ENCODE results near the gene PTPN14. TPM values are rescaled to one million over a fixed set of nuclear protein-coding genes. Genes with fewer than 3 reads are reported as not detected.

PTPN14 gene
- total RNA-seq, 1 experiment from 2014 or later: 23.5 TPM

GRCh38 chr1:214476229-214476985 lies 75.0 kb downstream of the PTPN14 start:
- peak; percentile 48 for DNase-seq (ENCODE audit: low read depth)

GRCh38 chr1:214475746-214476145 lies 75.7 kb downstream of the PTPN14 start:
- peak; percentile 34 for DNase-seq (ENCODE audit: low read depth)

- DNase-seq (ENCODE audit: low read depth): no peak
Measured at GRCh38 chr1:214475331-214475730, 76.1 kb downstream of the PTPN14 start.

- DNase-seq (ENCODE audit: low read depth): no peak
Measured at GRCh38 chr1:214474467-214474866, 76.9 kb downstream of the PTPN14 start.

- DNase-seq (ENCODE audit: low read depth): no peak
Measured at GRCh38 chr1:214473862-214474261, 77.5 kb downstream of the PTPN14 start.

- DNase-seq (ENCODE audit: low read depth): no peak
Measured at GRCh38 chr1:214473387-214473786, 78.0 kb downstream of the PTPN14 start.

- DNase-seq (ENCODE audit: low read depth): no peak
Measured at GRCh38 chr1:214472364-214472763, 79.0 kb downstream of the PTPN14 start.

GRCh38 chr1:214471458-214471857 lies 79.9 kb downstream of the PTPN14 start:
- no peak for DNase-seq (ENCODE audit: low read depth)

- no peak for DNase-seq (ENCODE audit: low read depth)
Measured at GRCh38 chr1:214470132-214470531, 81.3 kb downstream of the PTPN14 start.

- no peak for DNase-seq (ENCODE audit: low read depth)
Measured at GRCh38 chr1:214469290-214469689, 82.1 kb downstream of the PTPN14 start.

GRCh38 chr1:214467078-214467585 lies 84.3 kb downstream of the PTPN14 start:
- no peak for DNase-seq (ENCODE audit: low read depth)

GRCh38 chr1:214466403-214467077 lies 84.9 kb downstream of the PTPN14 start:
- no peak for DNase-seq (ENCODE audit: low read depth)

GRCh38 chr1:214464445-214465287 lies 86.7 kb downstream of the PTPN14 start:
- no peak for DNase-seq (ENCODE audit: low read depth)

GRCh38 chr1:214463596-214463995 lies 87.8 kb downstream of the PTPN14 start:
- DNase-seq (ENCODE audit: low read depth): no peak

GRCh38 chr1:214462882-214463281 lies 88.5 kb downstream of the PTPN14 start:
- DNase-seq (ENCODE audit: low read depth): no peak

GRCh38 chr1:214461305-214461704 lies 90.1 kb downstream of the PTPN14 start:
- no peak for DNase-seq (ENCODE audit: low read depth)

GRCh38 chr1:214460304-214460916 lies 91.0 kb downstream of the PTPN14 start:
- DNase-seq (ENCODE audit: low read depth): no peak

GRCh38 chr1:214459895-214460294 lies 91.5 kb downstream of the PTPN14 start:
- DNase-seq (ENCODE audit: low read depth): no peak

- no peak for DNase-seq (ENCODE audit: low read depth)
Measured at GRCh38 chr1:214458541-214458940, 92.9 kb downstream of the PTPN14 start.

GRCh38 chr1:214455971-214456867 lies 95.2 kb downstream of the PTPN14 start:
- DNase-seq (ENCODE audit: low read depth): no peak

- DNase-seq (ENCODE audit: low read depth): no peak
Measured at GRCh38 chr1:214455479-214455878, 95.9 kb downstream of the PTPN14 start.

Measured in Daoy (cell line).